ENCODE results near the gene DNAJB8.

Gene DNAJB8

GRCh38 chr3:128430301-128430700, 36.4 kb downstream of the DNAJB8 start:
- no peak for TF ChIP-seq CTCF (IDR thresholded peaks at IDR 0.05; ENCODE audit: low read depth, low read length, missing control alignments)
- DNase-seq (ENCODE audit: extremely low read depth, low read depth): no peak
- no peak overlapping the region for H3K4me3 ChIP-seq (replicated peaks; ENCODE audit: low read depth, low read length)

GRCh38 chr3:128429751-128430150, 36.9 kb downstream of the DNAJB8 start:
- H3K4me3 ChIP-seq (replicated peaks; ENCODE audit: low read depth, low read length): no peak overlapping the region
- no peak for DNase-seq (ENCODE audit: extremely low read depth, low read depth)
- no peak for TF ChIP-seq CTCF (IDR thresholded peaks at IDR 0.05; ENCODE audit: low read depth, low read length, missing control alignments)

GRCh38 chr3:128429275-128429674, 37.4 kb downstream of the DNAJB8 start:
- no peak overlapping the region for H3K4me3 ChIP-seq (replicated peaks; ENCODE audit: low read depth, low read length)
- DNase-seq (ENCODE audit: extremely low read depth, low read depth): no peak
- no peak for TF ChIP-seq CTCF (IDR thresholded peaks at IDR 0.05; ENCODE audit: low read depth, low read length, missing control alignments)

- H3K4me3 ChIP-seq (replicated peaks; ENCODE audit: low read depth, low read length): no peak overlapping the region
- no peak for DNase-seq (ENCODE audit: extremely low read depth, low read depth)
Observed at GRCh38 chr3:128427872-128428822, 38.5 kb downstream of the DNAJB8 start.

GRCh38 chr3:128427175-128427857, 39.4 kb downstream of the DNAJB8 start:
- no peak for DNase-seq (ENCODE audit: extremely low read depth, low read depth)
- no peak overlapping the region for H3K4me3 ChIP-seq (replicated peaks; ENCODE audit: low read depth, low read length)
- no peak for TF ChIP-seq CTCF (IDR thresholded peaks at IDR 0.05; ENCODE audit: low read depth, low read length, missing control alignments)

More at GRCh38 chr3:128427872-128428822, 38.5 kb downstream of the DNAJB8 start:
- TF ChIP-seq CTCF (IDR thresholded peaks at IDR 0.05; ENCODE audit: low read depth, low read length, missing control alignments): no peak

GRCh38 chr3:128426128-128426921, 40.4 kb downstream of the DNAJB8 start:
- no peak overlapping the region for H3K4me3 ChIP-seq (replicated peaks; ENCODE audit: low read depth, low read length)
- TF ChIP-seq CTCF (IDR thresholded peaks at IDR 0.05; ENCODE audit: low read depth, low read length, missing control alignments): peak; percentile 71
- DNase-seq (ENCODE audit: extremely low read depth, low read depth): no peak

Measured in HFF-Myc (cell line).